Kidney epithelial cell (primary cell): ENCODE results near the gene ZNF486. TPM values are rescaled to one million over a fixed set of nuclear protein-coding genes. Genes with fewer than 3 reads are reported as not detected.
A peak's percentile ranks its signal among the peaks of the same experiment; 100 is the strongest.
"Not testable (repeated sequence)": the region's sequence is repeated elsewhere in the genome, so short reads cannot be mapped to it uniquely, and the experiment has no call there.

Experiments
- DNase-seq: peaks from one replicate; pipeline ENCODE4 v3.0.0-alpha.2; 2010; ENCODE audit warnings: low read depth
- H3K27me3 ChIP-seq: 2 replicates; pipeline ENCODE4 v1.6.0; 2011; ENCODE audit warnings: low read length; ENCODE audit not compliant: control insufficient read depth, insufficient read depth
- H3K36me3 ChIP-seq: 2 replicates; pipeline ENCODE4 v1.5.1; 2011; ENCODE audit warnings: low read length; ENCODE audit not compliant: control insufficient read depth, insufficient read depth
- H3K4me3 ChIP-seq: 2 replicates; pipeline ENCODE4 v1.5.1; 2011; ENCODE audit warnings: low read depth, mild to moderate bottlenecking, control low read depth, low read length
- total RNA-seq: library from RNA; depleted of rRNA; stranded (reverse); fragments of >200 nt; gene quantifications from 2 replicates; pipeline ENCODE4 v1.2.3, GENCODE V29; 2015
- TF ChIP-seq, protein P1 (sequence below): IDR thresholded peaks from 2 replicates; pipeline ENCODE4 v1.5.1; 2011; ENCODE audit warnings: mild to moderate bottlenecking, moderate library complexity, low read length, control low read depth, inconsistent platforms; ENCODE audit not compliant: insufficient read depth, poor library complexity, severe bottlenecking

The ZNF486 gene
- total RNA-seq, result 20.1 and 24.6 TPM in 2 replicates

DNA sequence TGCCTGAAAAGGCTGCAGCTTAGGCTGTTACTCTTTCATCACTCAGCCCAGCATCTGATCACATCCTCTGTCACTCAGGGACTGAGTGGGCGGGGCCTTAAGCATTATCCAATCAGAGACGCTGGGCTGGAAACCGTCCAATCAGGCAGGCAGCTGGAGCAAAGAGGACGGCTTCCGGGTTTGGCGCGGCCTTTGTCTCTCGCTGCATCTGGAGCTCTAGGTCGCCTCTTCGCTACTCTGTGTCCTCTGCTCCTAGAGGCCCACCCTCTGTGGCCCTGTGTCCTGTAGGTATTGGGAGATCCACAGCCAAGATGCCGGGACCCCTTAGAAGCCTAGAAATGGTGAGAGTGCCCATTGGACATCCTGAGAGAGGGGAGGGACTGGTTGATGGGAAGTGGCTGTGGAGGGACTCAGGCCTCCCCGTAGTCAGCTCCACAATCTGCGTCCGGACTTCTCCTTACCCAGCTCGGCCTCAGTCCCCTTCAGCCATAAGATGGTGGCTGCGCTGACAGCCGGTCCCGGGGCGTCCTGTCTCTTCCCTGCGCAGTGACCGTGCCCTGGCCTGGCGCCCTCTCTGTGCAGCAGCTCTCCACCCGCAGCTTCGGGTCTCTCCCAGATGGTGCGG, at the start of gene ZNF486:
Gene ZNF486 (plus strand): TSS at position 195 of the 625 bp plus-strand sequence. CDS start 117 bp downstream, at position 312.
- H3K4me3 ChIP-seq, result peak within 1 kb of the TSS; percentile 92

DNA sequence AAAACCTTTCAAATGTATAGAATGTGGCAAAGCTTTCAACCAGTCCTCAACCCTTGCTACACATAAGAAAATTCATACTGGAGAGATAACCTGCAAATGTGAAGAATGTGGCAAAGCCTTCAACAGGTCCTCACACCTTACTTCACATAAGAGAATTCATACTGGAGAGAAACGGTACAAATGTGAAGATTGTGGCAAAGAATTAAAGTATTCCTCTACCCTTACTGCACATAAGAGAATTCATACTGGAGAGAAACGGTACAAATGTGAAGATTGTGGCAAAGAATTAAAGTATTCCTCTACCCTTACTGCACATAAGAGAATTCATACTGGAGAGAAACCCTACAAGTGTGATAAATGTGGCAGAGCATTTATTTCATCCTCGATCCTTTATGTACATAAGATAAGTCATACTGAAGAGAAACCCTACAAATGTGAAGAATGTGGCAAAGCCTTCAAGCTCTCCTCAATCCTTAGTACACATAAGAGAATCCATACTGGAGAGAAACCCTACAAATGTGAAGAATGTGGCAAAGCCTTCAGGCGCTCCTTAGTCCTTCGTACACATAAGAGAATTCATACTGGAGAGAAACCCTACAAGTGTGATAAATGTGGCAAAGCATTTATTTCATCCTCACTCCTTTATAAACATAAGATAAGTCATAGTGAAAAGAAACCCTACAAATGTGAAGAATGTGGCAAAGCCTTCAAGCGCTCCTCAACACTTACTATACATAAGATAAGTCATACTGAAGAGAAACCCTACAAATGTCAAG, 48.8 kb upstream of the ZNF486 start:
- not testable (repeated sequence) for H3K36me3 ChIP-seq, DNase-seq, H3K27me3 ChIP-seq, H3K4me3 ChIP-seq

More for the DNA sequence above, at the start of gene ZNF486:
- Histone ChIP-seq H3K36me3 (no peaks in the 10 kb centered on the region), H3K27me3 (no peaks in the 10 kb centered on the region)
- DNase-seq, result peak; percentile 85
- TF ChIP-seq, protein P1, sequence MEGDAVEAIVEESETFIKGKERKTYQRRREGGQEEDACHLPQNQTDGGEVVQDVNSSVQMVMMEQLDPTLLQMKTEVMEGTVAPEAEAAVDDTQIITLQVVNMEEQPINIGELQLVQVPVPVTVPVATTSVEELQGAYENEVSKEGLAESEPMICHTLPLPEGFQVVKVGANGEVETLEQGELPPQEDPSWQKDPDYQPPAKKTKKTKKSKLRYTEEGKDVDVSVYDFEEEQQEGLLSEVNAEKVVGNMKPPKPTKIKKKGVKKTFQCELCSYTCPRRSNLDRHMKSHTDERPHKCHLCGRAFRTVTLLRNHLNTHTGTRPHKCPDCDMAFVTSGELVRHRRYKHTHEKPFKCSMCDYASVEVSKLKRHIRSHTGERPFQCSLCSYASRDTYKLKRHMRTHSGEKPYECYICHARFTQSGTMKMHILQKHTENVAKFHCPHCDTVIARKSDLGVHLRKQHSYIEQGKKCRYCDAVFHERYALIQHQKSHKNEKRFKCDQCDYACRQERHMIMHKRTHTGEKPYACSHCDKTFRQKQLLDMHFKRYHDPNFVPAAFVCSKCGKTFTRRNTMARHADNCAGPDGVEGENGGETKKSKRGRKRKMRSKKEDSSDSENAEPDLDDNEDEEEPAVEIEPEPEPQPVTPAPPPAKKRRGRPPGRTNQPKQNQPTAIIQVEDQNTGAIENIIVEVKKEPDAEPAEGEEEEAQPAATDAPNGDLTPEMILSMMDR, result no peak

DNA sequence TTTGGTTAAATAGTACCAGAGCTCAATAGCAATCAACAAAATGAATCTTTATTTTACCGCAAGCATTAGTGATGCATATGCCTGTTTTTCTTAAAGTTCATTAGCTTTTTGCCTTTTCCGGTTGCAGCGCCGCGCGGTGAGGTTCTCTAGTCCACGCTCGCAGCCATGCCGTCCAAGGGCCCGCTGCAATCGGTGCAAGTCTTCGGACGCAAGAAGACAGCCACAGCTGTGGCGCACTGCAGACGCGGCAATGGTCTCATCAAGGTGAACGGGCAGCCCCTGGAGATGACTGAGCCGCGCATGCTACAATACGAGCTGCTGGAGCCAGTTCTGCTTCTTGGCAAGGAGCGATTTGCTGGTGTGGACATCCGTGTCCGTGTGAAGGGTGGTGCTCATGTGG, 42.1 kb upstream of the ZNF486 start:
- Histone ChIP-seq H3K4me3 (no peak overlapping the region), H3K27me3 (no peaks in the 10 kb centered on the region), H3K36me3 (no peaks in the 10 kb centered on the region)
- DNase-seq, result no peak
- TF ChIP-seq, protein P1, result no peak

DNA sequence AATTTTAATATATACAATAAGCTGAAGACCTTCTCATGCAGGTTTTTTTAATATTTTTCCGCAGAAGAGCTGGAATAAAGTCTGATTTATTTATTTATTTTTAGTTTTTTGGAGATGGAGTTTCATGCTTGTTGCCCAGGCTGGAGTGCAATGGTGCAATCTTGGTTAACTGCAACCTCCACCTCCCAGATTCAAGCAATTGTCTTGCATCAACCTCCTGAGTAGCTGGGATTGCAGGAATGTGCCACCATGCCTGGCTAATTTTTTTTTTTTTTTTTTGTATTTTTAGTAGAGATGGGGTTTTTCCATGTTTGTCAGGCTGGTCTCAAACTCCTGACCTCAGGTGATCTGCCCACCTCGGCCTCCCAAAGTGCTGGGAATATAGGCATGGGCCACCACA, 34.1 kb upstream of the ZNF486 start:
- H3K27me3 ChIP-seq, DNase-seq, H3K4me3 ChIP-seq, H3K36me3 ChIP-seq: not testable (repeated sequence)

DNA sequence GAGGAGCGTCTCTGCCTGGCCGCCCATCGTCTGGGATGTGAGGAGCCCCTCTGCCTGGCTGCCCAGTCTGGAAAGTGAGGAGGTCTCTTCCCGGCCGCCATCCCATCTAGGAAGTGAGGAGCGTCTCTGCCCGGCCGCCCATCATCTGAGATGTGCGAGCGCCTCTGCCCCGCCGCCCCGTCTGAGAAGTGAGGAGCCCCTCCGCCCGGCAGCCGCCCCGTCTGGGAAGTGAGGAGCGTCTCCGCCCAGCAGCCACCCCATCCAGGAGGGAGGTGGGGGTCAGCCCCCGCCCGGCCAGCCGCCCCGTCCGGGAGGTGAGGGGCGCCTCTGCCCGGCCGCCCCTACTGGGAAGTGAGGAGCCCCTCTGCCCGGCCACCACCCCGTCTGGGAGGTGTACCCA, 29.3 kb upstream of the ZNF486 start:
- not testable (repeated sequence) for H3K27me3 ChIP-seq, H3K36me3 ChIP-seq, H3K4me3 ChIP-seq

DNA sequence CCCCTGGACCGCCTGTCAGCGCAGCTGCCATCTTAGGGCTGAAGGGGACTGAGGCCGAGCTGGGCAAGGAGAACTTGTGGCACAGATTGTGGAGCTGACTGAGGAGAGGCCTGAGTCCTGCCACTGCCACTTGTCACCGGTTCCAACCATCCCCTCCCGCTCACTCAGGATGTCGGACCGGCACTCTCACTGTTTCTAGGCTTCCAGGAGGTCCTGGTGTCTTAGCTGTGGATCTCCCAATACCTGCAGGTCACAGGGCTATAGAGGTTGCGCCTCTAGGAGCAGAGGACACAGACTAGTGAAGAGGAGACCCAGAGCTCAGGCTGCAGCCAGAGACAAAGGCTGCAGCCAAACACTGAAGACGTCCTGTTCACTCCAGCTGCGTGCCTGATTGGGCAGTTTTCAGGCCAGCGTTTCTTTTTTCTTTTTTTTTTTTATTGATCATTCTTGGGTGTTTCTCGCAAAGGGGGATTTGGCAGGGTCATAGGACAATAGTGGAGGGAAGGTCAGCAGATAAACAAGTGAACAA, 15.3 kb upstream of the ZNF486 start:
- TF ChIP-seq, protein P1, result no peak
- no peak for DNase-seq
- H3K36me3 ChIP-seq, result no peaks in the 10 kb centered on the region

More for the DNA sequence above, 29.3 kb upstream of the ZNF486 start:
- not testable (repeated sequence) for DNase-seq

GRCh38 chr19:20152506-20152905, 14.5 kb upstream of the ZNF486 start:
- not testable (repeated sequence) for H3K36me3 ChIP-seq, H3K4me3 ChIP-seq, DNase-seq, H3K27me3 ChIP-seq

More for the DNA sequence above, 15.3 kb upstream of the ZNF486 start:
- Histone ChIP-seq H3K27me3 (no peaks in the 10 kb centered on the region), H3K4me3 (no peak overlapping the region)
